ENCODE measurements around the gene CEP44.
A peak's percentile ranks its signal among the peaks of the same experiment; 100 is the strongest.
"Not testable (repeated sequence)": the region's sequence is repeated elsewhere in the genome, so short reads cannot be mapped to it uniquely, and the experiment has no call there.

CEP44 gene

DNA sequence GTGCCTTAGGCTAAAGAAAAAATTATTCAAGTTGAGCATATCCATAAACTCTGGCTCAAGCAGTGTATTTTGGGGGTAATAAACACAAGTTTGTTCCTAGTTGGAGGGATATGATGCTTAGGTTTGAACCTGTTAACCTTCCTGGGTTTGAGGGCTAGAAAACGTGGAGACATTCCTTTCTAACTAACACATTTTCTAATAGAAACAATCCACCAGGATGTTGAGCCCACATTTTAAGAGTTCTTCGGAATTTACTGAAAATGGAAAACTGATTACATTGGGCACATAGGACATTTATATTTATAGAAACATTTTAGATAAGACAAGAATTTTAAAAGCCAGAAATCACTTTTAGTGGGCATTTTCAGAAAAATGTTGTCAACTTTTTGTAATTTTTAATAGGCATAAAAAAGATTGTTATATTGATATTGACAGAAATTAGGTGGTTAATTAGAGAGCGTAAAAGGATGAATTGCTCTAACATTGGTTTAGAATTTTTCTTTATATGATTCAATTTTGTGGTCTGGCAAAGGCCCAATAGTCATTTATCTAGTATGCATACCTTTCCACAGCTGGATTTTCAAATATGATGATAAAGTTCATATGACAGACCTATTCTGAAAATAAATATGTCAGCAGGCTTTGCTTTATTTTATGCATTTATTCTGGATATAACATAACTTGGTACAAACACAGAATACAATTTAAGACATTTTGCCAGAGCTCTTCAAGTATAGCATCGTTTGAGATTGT lies 49.2 kb downstream of the CEP44 start:
- DNase-seq, result peak; percentile 80

DNA sequence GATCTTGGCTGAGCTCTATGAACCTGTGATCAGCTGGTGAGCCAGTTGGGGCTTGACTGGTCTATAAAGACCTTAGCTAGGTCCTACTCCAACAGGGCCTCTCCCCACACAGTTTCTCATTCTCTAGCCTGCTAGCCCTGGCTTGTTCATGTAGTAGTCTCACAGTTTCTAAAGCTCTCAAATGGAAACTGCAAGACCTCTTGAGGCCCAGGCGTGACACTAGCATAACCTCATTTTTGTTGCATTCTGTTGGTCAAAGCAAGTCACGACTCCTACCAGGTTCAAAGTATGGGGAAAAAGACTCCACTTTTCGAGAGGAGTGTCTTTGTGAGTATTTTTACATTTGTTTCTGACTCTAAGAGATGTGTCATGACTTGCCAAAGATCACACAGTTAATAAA lies 50.9 kb downstream of the CEP44 start:
- no peak for DNase-seq

DNA sequence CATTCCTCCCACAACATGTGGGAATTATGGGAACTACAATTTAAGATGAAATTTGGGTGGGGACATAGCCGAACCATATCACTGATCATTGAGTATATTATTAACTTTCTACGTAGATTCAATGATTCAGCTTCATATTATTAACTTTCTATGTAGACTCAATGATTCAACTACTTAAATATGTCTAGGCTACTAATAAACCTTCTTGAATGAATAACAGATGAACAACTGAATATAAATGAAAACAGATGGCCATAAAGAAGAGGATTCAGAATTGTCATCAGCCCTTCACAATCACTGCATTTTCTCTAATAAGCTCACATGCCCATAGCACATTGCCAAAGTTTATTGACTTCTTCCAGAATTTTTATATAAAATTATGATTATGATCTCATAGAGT lies 57.0 kb downstream of the CEP44 start:
- peak; percentile 81 for DNase-seq

DNA sequence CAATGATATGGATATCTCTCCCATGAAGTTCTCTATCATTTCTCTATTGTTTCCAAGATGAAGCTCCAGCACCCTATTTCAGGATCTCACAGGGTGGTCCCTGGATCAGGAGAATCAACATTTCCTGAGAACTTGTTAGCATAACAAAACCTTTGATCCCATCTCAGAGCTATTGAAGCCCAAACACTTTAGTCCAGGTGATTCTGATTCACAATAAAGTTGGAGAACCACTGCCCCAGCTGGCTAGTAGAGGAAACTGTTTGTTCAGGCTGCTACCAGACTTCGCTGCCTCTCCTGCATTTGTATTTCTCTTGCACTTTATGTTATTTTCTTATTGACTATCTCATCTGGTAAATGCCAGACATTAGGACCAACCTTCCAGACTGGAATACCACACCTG lies 65.4 kb downstream of the CEP44 start:
- no peak for DNase-seq

DNA sequence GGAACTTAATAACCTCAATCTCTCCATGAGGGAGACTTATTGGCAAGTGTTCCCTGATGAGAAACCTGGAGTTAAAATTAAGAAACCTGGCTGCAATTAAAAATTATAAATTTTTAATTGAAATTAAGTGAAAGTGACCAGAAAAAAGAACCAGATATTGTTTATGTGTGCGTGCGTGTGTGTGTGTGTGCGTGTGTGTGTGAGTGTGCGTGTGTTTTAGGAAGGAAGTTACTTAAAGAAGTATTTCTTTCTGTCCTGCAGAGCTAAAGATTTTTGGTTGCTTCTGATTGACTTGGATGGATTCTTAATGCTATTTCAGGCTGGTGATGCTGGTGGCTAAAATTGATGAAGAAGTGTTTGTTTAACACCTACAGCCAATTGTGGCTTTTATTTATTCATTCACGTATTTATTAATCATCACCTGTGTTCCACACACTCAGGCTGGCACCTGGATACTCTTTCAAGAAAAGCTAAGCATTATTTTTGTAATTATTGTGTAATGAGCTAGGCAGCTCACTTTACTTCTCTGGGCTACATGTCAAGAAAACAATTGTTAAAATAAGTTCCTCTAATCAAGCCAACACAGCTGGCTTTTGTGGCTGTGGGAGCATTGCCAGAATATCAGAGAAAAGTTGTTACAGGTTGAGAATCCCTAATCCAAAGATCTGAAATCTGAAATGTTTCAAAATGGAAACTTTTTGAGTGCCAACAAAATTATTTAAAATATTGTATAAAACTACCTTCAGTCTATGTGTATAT lies 68.5 kb downstream of the CEP44 start:
- DNase-seq, result no peak

DNA sequence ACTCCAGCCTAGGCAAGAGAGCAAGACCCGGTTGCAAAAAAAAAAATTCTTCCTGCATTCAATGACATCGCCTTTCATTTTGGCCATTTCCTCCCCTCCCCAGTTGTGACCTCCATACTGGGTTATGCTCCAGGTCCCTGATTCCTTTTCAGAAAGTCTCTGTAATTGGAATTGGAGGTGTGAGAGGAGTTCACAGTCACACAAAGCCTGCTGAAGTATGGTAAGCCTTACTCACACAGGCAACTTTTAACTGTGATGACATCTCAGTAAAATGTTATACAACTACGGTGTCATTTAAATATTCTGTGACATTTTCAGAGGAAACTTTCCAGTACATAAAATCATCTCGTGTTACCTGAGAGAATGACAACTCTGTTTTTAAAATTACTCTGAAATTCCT lies 73.6 kb downstream of the CEP44 start:
- no peak for DNase-seq

DNA sequence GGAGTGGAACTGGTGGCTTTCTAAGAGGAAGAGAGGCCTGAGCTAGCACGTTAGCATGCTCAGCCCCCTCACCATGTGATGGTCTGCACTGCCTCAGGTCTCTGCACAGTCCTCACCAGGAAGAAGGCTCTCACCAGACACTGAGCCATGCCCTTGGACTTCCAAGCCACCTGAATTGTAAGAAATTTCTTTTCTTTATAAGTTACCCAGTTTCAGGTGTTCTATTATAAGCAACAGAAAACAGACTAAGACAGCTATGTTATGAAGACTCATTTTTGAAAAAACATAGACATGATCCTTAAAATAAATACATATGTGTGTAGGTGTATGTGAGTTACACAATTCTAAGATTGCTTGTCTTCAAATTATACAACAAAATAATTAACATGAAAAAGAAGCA lies 74.7 kb downstream of the CEP44 start:
- DNase-seq, result no peak

DNA sequence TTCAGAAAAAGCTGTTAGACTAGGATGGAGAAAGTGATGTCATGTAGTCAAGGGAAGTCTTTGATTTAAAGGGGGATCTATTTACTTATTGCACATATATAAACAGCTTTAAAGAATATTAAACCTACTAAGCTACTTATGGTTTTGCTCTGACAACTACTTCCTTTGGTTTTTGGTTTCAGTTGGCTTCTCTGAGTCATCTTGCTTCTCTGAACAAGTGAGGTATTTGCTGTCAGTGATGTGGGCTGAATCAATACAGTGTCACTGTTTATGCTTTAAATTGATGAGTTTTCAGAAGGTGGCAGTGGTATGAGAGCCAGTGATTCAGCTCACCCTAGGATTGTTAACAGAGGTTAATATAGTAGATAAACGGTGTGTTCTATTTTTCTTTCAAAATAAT lies 75.1 kb downstream of the CEP44 start:
- DNase-seq, result peak; percentile 69

DNA sequence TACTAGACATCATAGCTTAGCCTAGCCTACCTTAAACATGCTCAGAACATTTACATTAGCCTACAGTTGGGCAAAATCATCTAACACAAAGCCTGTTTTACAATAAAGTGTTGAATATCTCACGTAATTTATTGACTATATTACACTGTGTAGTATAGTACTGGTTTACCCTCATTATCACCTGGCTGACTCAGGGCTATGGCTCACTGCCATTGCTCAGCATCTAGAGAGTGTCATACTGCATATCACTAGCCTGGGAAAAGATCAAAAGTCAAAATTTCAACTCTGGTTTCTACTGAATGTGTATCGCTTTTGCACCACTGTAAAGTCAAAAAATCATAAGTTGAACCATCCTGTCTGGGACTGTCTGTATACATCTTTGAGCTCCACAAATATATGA lies 78.6 kb downstream of the CEP44 start:
- DNase-seq, result no peak

DNA sequence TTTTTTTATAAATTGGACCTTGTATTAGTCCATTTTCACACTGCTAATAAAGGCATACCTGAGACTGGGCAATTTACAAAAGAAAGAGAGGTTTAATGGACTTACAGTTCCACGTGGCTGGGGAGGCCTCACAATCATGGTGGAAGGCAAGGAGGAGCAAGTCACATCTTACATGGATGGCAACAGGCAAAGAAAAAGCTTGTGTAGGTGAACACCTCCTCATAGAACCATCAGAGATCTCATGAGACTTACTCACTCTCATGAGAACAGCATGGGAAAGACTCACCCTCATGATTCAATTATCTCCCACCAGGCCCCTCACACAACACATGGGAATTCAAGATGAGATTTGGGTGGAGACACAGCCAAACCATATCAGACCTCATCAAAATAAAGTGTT lies 80.1 kb downstream of the CEP44 start:
- not testable (repeated sequence) for DNase-seq

DNA sequence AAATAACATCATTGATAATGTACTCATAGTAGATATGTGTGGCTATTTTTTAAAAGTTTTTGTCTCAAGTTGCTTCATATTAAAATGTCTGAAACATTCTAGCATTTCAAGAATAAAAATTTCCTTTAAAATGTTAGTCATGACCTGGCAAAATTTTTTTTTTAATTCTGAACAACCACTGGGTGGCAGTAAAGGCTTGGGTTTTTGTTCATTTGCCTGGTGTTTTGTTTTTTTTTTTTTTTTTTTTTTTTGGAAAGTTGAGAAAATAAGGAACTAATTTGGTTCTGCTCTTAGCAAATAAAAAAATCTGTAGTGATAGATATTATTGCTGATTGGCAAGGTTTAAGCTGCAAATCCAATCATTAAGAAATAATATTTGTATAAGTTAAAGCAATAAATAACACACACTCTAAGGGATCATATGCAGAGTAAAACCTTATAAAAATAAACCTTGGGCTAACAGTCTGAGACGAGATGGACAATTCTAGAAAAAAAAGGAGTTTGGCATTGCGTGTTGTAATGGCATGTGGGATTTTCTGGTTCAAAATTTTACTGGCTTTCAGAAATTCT lies 81.4 kb downstream of the CEP44 start:
- peak; percentile 50 for DNase-seq

DNA sequence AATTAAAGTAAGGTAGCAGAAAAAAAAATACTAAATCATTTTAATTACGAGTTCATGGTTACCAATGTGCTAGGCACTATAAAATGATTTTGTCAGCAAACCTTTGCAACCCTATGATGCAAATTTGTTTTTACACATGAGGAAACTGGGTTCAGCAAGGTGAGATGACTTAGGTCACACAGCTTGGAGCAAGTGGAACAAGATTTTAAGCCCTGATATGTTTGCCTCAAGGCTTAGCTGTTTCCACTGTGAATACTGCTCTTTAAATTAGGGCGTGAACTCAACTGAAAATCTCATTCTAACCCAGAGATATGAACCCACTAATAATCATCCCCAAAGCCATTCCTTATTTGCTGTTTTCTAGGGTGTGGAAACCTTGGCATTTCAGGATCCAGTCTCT lies 86.3 kb downstream of the CEP44 start:
- no peak for DNase-seq

DNA sequence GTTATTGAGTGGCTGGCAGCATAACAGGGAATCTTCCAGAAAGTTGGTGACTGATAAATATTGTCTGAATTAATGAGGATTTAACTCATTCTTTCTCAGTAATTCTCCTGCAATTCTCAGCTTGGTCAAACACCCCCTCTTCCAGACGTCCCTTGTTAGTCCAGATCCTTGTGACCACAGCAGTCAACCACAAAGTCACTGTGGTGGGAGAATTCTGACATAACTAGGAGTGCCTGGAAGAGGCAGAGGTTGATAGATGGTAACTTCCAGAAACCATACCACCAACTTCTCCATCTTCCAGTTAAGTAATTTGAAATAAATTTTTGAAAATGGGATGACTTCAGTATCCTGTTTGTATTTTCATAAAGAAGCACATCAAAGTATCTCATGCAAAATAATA lies 90.1 kb downstream of the CEP44 start:
- DNase-seq, result peak; percentile 8

DNA sequence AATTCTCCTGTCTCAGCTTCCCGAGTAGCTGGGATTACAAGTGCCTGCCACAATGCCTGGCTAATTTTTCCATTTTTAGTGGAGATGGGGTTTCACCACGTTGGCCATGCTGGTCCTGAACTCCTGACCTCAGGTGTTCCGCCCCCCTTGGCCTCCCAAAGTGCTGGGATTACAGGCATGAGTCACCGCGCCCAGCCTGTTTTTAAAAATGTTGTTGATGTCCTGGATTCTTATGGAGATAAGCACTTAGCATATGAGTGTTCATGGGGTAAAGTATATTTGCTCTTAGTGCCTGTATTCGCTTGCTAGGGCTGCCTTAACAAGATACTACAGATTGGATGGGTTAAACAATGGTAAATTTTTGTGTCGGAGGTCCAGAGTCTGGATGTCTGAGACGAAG lies 91.7 kb downstream of the CEP44 start:
- DNase-seq, result no peak

DNA sequence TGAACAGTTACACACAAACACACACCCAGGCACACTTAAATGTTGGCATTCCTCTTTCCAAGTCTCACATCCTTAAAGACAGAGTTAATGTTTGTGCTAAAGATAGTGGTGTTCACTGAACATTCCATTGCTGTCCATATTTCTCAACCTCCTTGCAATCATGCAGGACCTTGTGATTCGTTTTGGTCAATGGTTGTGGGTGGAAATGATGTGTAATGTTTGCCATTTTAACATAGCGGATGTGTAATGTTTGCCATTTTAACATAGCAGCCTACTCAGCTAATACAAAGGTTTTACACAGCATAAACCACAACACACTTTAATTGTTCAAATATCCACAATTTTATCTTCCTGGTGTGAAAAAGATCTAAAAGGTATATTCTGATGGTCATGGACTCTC lies 93.9 kb downstream of the CEP44 start:
- no peak for DNase-seq

DNA sequence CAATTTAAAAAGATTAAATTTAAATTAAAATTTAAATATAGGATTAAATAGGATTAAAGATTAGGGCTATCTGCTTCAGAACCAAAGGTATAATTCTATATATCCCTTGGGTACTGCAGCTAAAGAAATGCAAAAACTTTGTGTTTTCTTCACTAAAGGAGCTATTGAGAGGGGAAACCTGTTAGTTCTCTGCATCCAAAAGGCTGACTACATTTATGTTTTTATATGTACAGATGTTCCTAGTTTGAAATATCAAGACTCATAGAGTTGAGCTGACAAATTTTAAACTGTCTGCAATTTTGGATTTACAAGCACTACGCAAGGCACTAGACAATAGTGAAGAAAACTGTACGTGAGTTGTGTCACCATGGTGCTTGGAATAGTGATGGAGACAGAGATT lies 95.2 kb downstream of the CEP44 start:
- DNase-seq, result no peak

DNA sequence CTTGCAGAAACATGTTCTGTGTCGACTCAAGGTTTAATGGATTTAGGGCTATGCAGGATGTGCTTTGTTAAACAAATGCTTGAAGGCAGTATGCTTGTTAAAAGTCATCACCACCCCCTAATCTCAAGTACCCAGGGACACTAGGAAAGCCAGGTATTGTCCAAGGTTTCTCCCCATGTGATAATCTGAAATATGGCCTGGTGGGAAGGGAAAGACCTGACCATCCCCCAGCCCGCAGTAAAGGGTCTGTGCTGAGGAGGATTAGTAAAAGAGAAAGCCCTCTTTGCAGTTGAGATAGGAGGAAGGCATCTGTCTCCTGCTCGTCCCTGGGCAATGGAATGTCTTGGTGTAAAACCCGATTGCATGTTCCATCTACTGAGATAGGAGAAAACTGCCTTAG lies 96.5 kb downstream of the CEP44 start:
- not testable (repeated sequence) for DNase-seq

DNA sequence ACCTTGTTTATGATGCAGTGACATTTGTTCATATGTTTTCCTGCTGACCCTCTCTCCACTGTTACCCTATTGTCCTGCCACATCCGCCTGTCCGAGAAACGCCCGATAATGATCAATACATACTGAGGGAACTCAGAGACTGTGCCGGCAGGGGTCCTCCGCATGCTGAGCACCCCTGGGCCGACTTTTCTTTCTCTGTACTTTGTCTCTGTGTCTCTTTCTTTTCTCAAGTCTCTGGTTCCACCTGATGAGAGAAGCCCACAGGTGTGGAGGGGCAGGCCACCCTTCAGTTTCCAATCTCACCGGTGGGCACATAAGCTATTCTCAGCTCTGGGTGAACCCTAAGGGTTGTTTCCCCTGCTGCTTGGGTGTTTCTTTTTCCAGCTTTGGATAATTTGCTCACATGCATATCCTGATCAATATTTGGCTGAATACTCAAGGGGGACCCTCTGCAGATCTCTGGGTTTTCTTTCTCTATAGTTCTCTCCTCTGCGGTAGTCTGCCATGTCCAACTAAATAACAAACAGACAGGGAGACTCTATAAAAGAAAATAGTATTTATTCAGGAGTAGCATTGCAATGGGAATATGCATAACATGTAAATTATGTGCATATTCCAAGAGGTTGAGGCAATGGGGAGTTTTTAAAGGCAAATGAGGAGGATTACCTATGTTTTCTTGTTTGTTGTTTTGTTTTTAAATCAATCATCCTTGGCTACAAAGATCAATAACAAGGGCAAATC lies 97.2 kb downstream of the CEP44 start:
- no peak for DNase-seq

DNA sequence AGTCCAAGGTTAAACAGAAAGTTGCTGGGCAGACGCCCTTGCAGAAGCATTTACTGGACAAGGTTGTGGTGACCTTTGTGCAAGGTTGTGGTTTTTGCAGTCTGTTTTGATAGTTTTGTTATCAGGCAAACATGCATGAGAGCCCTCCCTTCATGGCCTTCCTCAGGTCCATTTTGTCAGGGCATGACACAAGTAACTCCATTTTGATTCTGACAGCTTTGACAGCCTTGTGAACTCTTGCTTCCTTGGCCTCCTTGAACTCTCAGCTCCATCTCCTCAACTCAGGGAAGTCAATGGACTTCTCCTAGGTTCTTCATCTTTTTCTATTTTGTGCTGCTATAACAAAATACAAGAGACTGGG lies 97.7 kb downstream of the CEP44 start:
- DNase-seq, result no peak

All from fibroblast of upper back skin (primary cell).